ENCODE measurements around the gene LRP5.

DNA sequence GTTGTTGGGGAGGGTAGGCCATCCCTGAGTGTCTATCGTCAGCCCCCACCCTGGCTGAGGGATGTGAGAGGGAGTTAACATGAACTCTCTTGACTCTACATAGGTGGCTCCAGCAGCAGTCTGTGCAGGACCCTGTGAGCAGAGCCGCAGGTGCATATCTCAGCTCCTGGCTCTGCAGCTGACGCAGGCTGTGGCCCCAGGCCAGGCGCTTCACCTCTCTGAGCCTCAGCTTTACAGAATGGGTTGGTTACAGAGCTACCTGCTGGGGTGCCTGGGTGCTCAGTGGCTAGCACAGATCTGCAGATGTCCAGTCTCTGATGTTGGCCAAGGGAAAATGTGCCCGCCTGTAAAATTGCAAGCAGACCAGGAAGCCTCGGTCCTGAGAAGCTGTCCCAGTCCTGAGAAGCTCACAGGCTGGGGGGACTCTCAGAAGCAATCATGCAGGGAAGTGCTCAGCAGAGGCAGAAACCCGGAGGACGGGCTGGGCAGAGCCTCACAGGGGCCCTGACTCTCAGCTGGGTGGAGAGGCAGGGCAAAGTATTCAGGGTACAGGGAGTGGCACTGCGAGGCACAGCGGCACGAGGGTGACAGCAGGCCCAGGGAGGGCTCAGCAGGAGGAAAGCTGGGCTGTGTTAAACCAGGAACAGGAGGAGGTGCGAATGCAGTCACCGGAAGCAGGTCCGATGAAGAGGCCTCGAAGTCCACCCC, 15.9 kb upstream of the LRP5 start:
- no peak for TF ChIP-seq POLR2A (IDR thresholded peaks at IDR 0.05)
- TF ChIP-seq, protein P1, sequence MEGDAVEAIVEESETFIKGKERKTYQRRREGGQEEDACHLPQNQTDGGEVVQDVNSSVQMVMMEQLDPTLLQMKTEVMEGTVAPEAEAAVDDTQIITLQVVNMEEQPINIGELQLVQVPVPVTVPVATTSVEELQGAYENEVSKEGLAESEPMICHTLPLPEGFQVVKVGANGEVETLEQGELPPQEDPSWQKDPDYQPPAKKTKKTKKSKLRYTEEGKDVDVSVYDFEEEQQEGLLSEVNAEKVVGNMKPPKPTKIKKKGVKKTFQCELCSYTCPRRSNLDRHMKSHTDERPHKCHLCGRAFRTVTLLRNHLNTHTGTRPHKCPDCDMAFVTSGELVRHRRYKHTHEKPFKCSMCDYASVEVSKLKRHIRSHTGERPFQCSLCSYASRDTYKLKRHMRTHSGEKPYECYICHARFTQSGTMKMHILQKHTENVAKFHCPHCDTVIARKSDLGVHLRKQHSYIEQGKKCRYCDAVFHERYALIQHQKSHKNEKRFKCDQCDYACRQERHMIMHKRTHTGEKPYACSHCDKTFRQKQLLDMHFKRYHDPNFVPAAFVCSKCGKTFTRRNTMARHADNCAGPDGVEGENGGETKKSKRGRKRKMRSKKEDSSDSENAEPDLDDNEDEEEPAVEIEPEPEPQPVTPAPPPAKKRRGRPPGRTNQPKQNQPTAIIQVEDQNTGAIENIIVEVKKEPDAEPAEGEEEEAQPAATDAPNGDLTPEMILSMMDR (IDR thresholded peaks at IDR 0.05), result no peak

All from testis (tissue), 2 donors.